ENCODE results near the gene GPR68.

The GPR68 gene, protein sequence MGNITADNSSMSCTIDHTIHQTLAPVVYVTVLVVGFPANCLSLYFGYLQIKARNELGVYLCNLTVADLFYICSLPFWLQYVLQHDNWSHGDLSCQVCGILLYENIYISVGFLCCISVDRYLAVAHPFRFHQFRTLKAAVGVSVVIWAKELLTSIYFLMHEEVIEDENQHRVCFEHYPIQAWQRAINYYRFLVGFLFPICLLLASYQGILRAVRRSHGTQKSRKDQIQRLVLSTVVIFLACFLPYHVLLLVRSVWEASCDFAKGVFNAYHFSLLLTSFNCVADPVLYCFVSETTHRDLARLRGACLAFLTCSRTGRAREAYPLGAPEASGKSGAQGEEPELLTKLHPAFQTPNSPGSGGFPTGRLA
- total RNA-seq = 9.4 reads per million, percentile 30 among the genes with 10 or more reads in this experiment

DNA sequence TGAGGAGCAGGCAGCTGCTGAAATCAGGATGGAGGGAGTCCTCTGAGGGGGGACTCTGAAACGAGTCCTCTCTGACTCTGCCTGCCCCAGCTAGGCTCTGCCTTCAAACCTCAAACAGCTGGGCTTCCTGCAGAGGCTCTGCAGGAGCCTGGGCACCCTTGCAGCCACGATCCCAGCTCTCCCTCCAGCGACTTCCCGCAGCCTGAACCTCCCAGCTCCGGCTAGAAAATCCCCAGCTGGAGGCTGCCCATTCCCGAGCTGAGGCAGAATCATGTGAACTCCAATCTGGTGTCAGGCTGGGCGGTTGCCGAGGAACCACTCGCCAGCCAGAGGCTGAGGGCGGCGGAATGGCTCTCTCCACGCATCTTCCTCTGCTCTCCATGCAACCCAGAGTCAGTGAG, at the start of gene GPR68:
GPR68 (minus strand) TSS at position 204 of the 401 bp plus-strand sequence. CDS start 9,654 bp downstream, outside the sequence.
- peak; percentile 24 for DNase-seq

DNA sequence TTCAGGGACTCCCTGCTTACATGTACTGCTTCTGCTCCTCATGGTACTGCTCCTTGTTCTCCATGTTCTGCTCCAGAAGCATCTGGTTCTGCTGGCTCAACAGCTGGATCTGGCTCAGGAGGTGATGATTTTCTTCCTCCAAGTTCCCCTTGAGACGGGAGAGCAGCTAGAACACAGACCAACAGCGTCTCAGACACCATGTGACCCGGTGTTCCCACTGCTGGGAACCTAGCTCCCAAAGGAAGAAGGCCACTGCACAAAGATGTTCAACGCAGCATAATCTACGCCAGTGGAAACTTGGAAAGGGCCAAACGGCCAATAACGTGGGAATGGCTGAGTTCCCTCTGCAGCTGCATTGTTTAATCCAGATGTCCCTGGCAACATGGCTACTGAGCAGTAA, 49.6 kb upstream of the GPR68 start:
- DNase-seq = no peak

DNA sequence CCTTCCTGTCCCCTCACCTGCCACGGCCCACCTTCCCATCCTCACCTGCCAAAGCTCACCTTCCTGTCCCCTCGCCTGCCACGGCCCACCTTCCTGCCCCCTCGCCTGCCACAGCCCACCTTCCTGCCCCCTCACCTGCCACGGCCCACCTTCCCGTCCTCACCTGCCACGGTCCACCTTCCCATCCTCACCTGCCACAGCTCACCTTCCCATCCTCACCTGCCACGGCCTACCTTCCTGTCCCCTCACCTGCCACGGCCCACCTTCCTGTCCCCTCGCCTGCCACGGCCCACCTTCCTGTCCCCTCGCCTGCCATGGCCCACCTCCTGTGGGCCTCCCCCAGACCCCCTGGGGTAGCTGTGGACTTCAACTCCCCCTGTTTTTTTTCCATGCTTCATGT, 48.8 kb upstream of the GPR68 start:
- no peak for DNase-seq

DNA sequence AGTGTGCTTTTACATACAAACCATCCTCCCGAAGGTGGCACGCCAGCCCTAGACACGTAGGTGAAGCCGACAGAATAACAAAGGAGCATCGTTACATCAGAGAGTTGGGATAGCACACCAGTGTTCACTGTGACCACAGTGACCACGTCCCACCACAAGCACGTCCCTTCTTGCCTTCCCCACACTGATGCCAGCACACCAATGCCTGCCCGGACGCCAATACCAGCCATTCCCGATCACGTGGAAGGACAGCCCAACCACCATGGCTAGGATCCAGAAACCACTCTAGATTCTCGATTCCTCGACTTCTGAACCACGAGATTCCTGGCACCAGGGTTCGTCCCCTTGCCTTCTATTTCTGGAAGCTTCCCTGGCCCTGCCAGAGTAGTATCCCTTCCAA, 48.0 kb upstream of the GPR68 start:
- no peak for DNase-seq

DNA sequence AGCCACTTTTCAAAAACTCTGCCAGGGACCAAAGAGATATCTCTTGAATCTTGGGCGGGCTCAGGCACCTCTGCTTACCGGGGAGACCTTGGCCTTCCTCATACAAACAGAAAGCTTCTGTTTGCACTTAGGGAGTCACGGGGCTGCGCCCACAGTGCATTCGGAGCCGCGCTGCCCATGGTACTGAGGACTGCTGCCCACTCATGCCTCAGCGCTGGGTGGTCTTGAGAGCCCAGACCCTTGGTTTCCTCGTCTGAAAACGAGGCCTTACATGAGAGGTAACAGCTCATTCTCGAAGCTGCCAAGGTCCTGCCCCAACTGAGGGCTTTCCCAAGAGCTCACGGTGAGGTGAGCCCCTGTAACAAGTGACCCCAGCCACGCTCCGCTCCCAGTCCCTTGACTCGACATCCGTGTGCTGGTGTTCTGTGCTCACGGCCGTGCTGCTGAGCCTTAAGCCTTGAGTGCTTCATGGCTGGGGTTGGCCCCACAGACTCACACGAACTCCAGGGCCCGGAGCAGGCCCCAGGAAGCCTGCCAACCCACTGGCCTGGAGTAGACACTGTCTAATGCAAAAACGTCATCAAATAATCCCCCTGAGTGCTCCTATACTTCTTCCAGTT, 47.4 kb upstream of the GPR68 start:
- DNase-seq = no peak

DNA sequence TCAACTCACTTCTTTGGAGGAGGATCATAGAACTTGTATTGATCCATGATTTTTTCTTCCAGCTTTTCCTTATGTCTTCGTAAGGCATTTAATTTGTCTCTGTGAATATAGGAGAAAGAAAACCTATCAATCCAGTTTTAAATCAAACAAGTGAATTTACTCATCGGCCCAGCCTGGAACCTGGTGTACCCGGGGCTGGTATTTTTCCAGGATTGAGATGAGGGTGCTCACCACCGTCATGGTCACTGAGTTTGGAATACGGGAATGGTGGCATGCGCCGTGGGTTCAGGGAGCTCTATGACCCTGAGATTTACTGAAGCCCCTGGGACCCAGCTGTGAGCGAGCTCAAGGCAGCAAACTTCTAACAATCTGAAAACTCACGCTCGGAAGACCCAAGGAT, 46.5 kb upstream of the GPR68 start:
- no peak for DNase-seq

DNA sequence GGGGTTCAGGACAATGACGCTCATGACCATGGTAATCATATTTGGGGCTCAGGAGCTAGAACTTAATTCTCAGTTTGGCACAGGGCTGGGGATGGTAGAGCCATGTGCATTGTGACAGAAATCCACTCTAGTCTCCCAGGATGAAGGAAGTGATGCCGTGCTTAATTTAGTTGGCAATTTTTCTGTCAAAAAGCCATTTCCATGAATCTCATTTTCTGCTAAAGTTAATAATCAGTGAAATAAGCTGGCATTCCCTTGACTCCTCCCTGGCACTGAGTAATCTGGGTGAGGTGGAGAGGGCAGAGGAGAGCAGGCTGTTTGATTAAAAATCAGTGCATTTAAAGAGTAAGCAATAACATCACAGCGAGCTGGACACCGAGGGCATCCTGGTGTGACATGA, 45.0 kb upstream of the GPR68 start:
- no peak for DNase-seq

DNA sequence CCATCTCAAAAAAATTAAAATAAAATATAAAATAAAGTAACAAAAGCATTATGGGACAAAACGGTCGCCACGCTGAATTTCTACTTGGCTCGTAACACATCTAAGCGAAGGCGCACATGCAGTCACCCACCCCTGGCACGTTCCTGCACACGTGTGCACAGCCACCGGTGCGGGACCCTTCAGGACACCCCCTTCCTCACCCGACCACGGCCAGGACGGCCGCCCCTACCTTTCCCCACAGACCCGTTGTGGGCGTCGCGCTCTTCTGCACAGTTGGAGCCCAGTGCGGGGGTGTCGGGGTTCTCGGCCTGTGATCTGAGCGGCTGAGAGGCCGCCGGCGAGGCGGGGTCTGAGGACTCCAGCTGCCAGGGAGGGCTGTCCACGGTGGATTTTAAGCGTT, 44.4 kb upstream of the GPR68 start:
- DNase-seq = no peak

DNA sequence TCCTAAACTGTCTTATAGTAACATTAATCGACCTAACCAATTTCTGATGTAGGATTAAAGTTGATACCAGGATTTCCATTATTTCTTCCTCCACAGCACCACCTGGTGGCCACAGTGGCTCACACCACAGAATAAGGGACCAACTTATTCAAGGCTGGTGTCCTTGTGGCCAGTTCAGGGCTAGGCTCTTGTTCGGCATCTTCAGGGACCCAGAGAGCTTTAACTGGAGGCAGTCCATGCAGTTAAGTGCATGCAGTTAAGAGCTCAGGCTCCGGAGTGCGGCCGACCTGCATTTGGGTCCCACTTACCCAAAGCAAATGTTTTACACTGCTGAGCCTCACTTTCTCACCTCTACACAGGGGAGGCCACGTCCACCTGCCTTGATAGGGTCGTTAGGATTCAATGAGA, 42.0 kb upstream of the GPR68 start:
- DNase-seq = peak; percentile 75

DNA sequence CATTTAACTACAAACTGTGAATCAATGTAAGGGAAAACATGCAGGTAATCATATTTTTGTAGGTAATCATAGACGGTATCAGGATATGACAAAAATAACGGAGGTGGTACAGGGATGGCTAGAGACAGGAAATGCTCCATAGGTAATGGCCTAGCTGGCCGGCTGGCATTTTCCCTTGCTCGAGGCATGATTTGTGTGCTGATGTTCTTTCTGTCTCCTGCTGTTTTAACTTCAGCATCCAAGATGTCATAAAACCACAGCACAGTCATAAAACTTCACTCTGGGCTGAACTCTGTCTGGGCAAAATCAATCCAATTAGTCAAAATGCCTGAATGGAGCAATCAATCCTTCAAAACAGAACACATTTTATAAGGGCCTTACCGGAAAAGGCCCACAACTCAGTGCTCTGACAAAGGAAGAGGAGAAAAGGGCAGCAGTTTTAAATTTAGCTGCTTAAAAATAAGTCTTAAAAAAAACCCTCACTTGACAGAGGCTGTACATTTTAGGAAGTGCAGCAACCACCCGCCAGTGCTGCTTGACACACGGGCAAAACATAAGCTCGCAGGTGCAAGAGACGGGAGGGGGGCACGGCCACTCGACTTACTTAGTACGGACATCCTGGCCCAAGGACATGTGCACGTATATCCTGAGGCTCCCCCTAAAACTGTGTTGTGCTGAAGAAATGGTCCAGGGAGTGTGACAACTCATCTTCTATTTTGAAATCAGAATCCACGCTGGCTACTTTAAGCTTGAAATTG, 40.5 kb upstream of the GPR68 start:
- DNase-seq = no peak

DNA sequence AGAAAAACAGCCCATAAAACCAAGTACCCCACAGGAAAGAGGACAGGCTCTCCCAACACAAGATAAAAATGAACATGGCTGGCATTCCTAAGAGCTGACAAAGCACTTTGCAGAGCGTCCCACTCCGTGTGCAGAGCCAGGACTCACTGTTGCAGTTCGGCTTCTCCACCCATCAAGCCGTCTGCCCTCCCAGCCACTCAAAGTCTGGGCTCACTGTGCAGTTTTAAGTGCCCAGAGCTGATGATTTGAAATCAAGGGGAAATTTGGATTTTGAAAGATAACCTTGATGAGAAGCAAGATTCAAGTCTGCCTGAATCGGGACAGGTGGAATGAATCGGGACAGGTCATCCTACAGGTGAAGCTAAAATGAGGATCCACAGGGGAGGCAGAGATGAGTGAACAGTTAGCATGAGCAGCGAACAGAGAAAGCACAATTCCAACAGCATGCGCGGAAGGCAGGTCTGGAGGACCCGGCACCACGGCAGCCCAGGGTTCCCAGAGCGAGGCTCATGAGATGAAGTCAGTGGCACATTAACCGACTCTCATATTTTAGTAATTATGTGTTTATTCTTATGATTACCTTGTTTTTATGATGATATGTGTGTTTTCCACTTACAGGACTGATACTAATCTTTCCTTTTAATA, 39.8 kb upstream of the GPR68 start:
- DNase-seq = no peak

DNA sequence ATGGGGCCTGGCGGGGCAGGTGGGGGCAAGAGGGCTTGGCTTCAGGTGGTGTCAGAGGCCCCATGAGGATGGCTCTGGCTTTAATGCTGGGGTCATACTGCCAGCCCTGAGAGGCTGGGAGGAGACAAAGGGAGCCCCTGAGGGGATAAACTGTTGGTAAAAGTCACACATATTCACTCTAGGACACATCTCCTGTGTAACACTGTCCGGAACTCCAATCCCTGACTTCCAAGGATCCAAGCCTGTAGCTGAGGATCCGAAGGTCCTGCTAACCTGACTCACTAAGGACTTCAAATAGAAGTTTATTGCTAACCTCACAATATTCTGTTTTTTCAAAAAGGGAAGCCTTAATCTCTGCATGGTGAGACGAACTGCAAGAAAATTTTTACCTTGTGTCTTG, 39.2 kb upstream of the GPR68 start:
- DNase-seq = no peak

DNA sequence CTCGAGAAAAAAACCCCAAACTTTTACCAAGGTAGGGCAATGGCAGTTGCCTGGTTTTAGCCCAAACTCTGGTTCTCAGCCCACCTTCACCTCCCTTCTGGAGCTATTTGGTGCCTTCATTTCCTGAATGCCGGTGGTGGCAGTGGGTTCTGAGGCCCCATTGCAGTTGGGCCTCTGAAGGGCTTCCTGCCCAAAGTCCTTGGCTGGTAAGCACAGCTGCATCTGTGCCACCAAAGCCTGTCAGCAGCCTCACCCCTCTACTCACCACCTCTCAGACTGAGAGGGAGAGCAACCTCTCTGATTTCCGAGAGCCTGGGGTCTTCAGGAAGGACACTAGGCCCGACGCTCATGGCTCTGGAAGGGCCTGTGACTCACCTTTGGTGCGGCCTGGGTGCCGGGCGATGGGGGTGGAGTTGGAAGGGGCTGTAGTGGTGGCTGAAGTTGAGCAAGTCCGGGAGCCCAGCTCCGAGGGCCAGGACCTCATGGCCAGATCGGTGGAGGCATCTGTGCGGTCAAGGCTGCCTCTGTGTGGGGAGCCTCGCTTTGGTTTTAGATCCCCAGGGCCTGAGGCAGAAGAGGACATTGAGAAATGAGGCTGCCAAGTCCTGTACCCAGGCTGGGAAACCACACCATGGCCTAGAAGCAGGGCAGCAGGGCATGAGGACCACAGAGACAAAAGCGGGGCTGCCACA, 38.6 kb upstream of the GPR68 start:
- no peak for DNase-seq

DNA sequence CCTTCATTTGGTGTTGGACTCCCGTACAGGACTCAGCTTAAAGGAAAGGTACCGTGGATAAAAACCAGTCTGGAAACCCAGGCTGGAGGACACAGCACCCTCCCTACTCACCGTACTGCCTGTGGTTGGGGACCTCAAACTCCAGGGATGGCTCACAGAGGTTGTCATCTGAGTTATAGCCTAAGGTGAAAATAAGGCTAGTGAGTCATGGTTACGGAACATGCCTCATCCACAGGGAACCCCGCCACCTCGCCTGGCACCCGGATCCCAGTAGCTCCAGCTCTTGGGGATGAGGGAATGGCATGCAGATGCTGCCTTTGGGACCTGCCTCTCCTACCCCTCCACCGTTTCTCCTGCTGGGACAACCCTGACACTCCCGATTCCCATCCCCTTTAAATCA, 36.8 kb upstream of the GPR68 start:
- no peak for DNase-seq

DNA sequence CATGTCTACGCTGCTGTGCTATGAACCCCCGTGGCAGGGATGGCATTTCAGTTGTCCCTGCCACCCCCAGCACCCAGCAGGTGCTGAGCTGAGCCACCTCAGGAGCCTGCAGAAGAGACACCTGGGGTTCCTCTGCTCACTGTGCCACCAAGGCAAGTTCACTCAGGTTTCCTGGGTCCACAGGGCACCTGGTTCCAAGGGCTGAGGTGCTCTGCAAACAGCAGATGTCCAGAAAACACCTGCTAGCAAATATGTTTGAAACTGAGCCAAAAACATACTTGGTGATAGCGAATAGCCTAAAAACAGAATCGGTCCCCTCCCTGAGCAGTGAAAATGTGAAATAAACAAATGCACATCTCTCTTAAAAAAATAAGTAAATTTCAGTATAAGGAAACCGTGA, 35.6 kb upstream of the GPR68 start:
- DNase-seq = no peak

DNA sequence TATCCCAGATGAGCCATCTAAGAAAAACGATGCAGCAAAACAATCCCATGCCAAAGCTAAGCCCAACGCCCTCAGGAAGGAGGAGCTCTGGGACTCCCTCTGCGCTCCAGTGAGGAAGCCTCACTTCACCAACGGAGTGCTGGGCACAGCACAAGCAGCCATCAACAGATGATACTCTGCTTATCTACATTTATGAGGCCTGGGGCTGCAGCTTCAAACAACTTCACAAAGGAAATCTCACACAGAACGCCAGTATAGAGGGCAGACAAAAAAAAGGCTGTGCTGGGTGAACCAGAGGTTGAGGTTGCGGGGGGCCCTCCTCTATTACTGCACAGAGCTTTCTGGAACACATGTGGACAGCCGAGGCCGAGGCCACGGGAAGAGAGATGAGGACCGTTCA, 34.9 kb upstream of the GPR68 start:
- DNase-seq = no peak

DNA sequence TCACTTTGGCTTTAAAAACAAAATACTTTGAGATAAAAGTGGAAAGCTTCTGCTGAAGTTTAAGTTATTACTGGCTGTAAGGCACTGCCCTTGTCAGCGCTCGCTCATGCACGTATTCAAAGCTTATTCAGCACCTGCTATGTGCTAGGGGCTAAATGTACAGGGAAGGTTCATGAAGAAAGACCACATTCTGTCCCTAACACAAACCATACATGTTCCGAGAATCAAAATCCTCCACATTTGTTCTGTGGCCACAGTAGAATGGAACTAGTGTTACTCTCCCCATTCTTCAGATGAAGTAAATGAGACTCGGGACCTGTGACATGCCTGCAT, 33.8 kb upstream of the GPR68 start:
- no peak for DNase-seq

DNA sequence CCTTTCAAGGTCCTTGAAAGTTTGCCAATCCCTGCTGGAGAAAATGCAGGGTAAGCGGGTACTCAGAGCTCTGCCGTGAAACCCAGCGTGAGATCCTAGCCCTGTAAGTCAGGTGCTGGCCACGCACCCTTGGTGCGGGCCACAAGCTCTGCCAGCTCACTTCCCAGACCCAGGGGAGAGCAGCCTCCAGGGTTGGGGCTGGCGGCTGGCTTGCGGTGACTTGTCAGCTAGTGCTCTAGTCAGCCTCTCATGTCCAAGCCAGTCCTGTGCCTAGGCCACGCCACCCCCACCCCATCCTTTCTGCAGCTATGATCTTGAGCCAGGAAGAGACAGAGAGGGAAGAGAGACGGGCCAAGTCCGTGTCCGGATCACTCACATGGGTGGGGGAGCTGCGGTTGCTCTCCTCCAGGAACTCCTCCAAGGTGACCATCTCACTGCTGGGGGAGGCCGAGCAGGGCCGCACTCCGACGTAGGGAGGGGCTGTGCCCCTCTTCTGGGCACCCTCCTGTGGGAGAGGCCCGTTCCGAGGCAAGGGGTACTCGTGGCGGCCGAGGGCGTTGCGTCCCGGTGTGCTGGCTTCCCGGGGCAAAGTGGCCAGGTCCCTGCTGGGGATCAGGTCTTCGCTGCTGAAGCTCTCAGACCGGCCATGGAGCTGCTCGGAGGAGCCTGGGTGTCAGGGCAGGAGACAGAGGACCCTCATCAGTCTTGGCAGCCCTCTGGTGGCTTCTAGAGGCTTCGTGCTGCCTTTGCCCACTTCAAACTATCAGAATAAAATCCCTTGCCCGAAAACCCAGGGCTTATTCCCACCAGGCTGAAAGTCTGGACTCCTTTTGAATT, 33.3 kb upstream of the GPR68 start:
- no peak for DNase-seq

DNA sequence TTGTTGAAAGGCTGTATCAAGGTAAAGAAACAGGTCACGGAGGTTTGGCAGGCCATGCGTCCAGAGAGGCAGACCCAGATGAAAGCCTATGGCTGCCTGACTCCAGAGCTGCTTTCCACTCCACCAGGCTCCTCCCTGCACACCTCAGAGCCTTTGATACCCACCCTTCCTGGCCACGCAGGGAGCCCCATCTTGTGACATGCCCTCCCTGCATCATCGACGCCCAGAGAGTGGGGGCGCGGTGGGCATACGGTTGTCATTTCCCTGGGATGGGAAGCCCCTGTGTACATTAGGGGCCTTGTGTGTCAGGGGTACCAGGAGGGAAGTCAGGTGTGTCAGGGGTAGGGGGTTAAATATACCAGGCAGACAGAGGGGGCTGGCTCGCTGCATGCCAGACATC, 30.3 kb upstream of the GPR68 start:
- DNase-seq = no peak

DNA sequence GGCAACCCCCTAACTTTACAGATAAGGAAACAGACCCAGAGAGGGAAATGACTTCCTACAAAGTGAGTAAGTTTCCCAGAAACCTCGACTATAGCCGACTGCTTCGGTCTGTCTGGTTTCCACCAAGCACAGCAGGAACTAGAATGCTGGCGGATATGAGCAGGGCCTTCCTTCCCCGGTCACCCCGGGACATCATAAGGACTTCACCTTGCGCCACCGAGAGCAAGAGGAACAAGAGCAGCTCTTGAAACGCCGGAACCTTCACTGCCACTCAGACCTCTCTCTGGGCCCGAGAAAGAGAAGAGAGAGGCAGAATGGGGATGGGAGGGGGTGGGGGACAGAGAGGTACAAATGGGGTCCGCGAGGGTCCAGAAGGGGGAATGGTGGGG, 29.4 kb upstream of the GPR68 start:
- DNase-seq = no peak

DNA sequence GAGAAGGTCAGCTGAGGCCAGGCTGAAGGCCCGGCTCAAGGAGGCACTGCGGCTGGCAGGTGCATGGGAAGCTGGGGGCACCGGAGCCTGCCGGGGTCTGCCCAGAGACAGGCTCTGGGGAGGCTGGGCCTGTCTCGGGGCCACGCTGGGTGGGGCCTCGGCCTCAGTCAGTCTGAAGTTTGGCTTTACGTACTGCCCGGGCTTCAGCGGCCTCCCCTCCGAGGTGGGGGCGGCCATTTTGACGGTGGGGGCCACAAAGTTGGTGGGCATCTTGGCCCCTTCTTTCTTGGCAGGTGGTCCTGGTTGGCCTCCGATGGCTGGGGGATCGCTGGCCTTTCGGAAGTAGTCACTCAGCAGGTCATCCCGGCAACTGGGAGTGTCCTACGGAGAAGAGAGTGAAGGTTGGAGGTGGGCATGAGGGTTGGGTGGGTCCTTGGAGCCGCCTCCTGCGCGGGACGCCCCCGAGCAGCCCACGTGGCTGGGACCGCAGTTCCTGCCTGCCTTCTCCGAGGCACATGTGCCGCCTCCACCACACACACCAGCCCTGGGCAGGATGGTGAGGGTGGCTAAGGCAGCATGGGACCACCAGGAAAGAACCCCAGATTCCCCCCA, 28.9 kb upstream of the GPR68 start:
- no peak for DNase-seq

Data from effector CD4-positive, alpha-beta T cell (primary cell).